ENCODE data around the gene INSYN1.
A peak's percentile ranks its signal among the peaks of the same experiment; 100 is the strongest.
"Not testable (repeated sequence)": the region's sequence is repeated elsewhere in the genome, so short reads cannot be mapped to it uniquely, and the experiment has no call there.

Gene INSYN1, protein sequence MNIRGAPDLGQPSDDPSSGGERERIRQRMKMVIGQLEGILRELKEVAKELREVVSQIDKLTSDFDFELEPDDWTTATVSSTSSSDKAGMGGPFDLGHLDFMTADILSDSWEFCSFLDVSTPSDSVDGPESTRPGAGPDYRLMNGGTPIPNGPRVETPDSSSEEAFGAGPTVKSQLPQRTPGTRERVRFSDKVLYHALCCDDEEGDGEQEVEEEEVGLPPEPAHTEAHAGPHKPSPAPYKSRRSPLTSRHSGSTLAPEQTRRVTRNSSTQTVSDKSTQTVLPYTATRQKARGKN

GRCh38 chr15:73753250-73754130 lies at the start of gene INSYN1:
Gene INSYN1, minus strand, starts transcription at chr15:73753351. Its CDS starts 2,221 bp downstream, at chr15:73751130.
- DNase-seq (ENCODE audit: low read depth in 3 of 3), result no peak

DNA sequence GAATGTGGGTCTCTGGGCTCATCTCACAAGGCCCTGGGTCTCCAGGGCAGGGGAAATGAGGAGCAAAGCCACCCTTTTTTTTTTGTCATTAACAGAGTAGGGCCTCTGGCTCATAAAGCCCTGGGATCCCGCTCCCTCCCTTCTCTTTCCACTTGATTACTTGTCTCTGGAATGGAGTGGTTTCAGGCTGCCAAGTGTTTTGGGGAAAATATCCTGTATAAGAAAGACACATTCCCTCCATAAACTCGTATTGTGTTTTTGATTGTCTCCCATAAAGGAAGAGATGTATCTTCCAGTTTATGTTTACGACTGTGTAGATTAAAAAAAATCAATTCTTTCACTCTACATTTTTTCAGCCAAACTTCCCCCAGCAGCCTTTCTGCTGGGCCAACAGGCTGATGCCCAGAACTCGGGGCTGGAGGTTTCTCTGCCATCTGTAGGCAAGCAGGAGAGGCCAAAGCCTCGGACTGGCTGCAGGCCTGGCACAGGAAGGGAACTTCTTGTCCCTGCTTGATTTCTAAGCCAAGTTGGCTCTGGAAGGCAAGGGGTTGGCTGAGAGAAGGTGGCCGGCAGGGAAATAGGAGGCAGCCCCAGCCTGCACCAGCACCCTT lies 49.4 kb upstream of the INSYN1 start:
- no peak for DNase-seq (ENCODE audit: low read depth in 3 of 3)

- no peak for DNase-seq (ENCODE audit: low read depth in 3 of 3)
Observed at GRCh38 chr15:73800662-73801345, 47.7 kb upstream of the INSYN1 start.

GRCh38 chr15:73799466-73799865 lies 46.3 kb upstream of the INSYN1 start:
- DNase-seq (ENCODE audit: low read depth in 3 of 3), result no peak

DNA sequence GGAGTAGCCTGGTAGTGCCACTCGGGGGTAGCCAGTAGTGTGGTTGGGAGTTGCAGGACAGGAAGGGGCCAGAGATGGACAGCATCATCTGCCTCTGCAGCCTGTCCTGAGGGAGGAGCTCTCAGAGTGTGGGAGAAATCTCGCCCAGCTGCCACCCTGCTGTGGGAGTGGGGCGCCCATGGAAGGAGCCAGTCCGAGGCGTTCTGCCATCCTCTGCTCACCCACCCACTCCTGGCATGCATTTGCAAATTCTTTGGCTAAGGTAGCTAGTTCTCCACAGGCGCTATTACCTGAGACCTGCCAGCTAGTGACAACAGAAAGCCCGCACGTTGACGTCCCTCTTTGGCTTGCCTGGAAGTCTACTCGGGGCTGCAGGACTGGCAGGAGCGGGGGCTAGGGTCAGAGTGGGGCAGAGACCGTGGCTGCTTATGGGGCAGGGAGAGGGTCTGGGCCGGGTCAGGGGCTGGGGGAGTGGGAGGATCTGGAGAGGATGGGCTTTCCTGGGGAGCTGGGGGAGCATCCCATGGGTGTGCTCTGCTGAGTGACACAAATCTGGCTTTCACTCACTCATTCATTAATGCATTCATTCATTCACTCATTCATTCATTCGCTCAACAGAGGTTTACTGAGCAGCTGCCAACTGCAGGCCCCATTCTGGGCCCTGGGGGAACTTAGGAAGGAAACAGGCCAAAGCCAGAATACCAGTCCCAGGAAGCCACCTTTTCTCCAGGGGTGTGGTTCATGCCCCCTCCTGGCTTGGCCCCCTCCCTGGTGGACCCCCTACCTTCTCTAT lies 44.4 kb upstream of the INSYN1 start:
- DNase-seq (ENCODE audit: low read depth in 3 of 3), result no peak

- no peak for DNase-seq (ENCODE audit: low read depth in 3 of 3)
Observed at GRCh38 chr15:73796331-73796831, 43.2 kb upstream of the INSYN1 start.

GRCh38 chr15:73794443-73795133 lies 41.4 kb upstream of the INSYN1 start:
- DNase-seq (ENCODE audit: low read depth in 3 of 3), result no peak

DNA sequence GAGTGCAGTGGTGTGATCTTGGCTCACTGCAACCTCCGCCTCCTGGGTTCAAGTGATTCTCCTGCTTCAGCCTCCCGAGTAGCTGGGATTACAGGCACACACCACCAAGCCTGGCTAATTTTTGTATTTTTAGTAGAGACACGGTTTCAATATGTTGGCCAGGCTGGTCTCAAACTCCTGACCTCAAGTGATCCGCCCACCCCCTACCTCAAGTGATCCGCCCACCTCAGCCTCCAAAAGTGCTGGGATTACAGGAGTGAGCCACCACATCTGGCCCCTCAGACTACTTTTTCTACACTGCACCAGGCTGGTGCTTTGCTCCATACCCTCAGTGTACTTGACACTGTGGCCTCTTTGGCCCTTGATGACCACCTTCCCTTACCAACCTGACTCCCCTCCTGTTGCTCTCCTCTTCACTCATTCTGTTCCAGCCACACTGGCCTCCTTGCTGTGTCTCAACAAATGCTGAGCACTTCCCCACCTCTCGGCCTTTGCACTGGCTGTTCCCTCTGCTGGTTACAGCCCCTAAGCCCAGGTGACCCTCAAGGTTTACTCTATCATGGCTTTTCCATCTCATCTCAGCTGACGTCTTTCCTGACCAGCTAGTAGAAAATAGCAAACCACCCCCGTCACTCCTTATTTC lies 39.9 kb upstream of the INSYN1 start:
- DNase-seq (ENCODE audit: low read depth in 3 of 3), result not testable (repeated sequence)

DNA sequence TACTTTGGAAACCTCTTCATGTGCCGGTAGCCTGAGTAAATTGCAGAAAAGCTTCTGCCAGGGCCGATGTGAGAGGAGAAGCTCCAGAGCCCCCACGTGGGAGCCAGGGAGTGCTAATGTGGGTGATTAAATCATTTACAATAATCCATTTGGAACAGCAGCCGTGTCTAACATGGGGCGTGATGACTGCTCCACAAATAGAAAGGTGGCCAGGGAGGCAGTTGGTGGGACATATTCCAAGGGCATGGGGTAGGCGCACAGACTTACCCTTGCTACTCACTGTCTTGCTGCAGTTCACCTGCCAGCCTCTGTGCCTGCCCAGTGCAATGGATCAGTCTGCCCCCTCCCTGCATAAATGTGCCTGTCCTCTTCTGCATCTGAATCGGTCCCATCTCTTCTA lies 39.3 kb upstream of the INSYN1 start:
- DNase-seq (ENCODE audit: low read depth in 3 of 3), result no peak

DNA sequence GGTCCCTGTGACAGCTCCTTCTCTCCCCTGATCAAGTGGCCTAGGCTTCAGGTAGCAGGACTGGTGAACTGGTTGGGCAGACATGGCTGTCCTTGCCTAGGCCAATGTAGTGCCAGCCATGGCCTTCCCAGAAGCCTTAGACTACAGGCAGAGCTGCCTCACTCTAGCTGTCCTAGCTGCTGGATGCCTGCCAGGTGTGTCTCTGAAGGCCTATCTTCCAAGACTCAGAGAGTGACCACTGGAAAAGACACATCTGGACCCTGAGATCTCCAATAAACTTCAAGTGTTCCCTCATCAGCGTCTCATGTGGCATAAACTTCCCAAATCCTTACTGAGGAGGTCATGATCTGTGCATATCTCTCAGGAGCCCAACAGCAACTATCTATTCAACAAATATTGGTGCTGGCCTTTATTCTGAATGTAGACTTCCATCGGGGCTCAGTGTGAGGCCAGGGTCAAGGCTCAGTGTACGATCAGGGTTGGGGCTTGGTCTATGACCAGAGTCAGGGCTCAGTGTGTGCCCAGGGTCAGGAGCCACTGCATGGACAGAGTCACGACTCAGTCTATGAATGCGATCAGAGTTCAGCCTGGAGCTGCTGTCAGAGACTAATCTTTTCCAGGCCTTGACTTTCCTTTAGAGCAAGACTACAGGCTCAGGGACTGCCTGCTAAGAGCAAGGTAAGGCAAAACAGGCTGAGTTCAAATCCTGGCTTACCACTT lies 36.5 kb upstream of the INSYN1 start:
- DNase-seq (ENCODE audit: low read depth in 3 of 3), result no peak

DNA sequence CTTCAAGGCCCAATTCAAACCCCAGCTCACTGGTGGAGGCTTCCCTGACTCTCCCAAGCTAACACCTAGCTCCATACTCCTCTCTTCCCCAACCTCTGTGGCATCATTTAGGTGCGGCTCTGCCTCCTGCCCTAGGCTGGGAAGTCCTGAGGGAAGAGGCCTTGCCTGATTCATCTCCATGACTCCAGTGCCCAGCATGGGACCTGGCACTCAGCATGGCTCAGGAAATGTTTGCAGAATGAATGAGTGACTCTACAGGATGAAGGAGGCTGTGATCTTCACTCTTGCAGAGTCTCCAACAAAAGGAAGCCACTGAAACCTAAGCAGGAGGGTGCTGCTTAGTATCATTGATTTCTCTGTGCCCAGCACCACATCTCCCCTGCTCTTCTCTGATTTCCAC lies 34.5 kb upstream of the INSYN1 start:
- DNase-seq (ENCODE audit: low read depth in 3 of 3), result no peak

- no peak for DNase-seq (ENCODE audit: low read depth in 3 of 3)
Observed at GRCh38 chr15:73786538-73786937, 33.4 kb upstream of the INSYN1 start.

DNA sequence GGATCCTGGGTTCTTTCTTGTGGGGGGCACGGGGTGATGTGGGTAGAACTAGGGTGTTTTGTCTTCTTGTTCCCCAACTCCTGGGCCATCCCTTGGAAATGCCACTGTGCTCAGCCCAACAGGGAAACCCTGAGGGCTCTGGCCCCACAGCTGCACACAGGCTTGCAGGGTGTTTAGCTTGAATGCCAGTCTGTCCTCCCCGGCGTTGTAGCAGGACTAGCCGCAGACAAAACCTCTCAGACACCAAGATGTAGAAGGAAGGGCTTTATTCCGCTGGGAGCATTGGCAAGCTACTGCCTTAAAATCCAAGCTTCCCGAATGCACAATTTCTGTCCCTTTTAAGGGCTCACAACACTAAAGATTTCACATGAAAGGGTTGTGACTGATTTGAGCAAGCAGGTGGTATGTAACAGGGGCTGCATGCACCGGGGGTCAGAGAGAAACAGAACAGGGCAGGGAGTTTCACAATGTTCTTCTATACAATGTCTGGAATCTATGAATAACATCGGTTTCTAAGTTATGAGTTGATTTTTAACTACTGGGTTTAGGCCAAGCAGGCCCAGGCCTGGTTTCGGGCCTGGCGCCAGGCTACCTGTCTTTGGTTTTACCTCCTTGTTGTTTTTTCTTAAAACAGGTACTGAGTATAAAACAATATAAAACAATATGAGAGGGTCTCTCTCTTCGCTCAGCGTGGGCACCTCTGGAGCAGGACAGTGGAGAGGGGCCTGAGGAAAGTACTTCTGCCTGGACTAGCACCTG lies 32.3 kb upstream of the INSYN1 start:
- DNase-seq (ENCODE audit: low read depth in 3 of 3), result not testable (repeated sequence)

- no peak for DNase-seq (ENCODE audit: low read depth in 3 of 3)
Observed at GRCh38 chr15:73784291-73784690, 31.1 kb upstream of the INSYN1 start.

DNA sequence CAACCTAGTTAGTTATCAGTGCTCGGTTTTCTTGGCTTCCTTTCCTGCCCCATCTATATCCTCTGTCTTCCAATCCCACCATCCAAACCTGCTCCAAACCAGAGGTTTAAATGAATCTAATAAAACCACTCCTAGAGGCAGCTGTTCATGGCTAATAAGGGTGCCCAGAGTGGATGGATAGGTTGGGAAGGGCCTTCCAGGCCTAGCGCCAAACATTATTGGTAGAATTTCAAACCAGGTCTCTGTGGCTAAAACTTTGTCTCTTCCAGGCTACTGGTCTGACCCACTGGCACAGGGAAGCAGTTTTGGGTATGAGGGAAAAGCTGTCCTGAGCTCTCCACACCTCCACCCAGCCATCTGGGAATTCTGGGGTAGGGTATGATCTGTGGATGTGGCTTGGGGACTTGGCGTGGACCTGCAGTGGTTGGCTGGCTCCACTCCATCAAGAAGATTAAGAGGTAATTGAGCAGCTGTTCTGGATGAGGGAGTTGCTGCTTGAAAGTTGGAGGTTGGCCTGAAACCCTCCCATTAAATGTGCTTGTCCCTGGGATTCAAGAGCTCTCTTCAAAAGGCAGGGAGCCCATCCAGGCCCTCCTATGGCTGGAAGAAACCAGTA lies 29.3 kb upstream of the INSYN1 start:
- DNase-seq (ENCODE audit: low read depth in 3 of 3), result no peak

DNA sequence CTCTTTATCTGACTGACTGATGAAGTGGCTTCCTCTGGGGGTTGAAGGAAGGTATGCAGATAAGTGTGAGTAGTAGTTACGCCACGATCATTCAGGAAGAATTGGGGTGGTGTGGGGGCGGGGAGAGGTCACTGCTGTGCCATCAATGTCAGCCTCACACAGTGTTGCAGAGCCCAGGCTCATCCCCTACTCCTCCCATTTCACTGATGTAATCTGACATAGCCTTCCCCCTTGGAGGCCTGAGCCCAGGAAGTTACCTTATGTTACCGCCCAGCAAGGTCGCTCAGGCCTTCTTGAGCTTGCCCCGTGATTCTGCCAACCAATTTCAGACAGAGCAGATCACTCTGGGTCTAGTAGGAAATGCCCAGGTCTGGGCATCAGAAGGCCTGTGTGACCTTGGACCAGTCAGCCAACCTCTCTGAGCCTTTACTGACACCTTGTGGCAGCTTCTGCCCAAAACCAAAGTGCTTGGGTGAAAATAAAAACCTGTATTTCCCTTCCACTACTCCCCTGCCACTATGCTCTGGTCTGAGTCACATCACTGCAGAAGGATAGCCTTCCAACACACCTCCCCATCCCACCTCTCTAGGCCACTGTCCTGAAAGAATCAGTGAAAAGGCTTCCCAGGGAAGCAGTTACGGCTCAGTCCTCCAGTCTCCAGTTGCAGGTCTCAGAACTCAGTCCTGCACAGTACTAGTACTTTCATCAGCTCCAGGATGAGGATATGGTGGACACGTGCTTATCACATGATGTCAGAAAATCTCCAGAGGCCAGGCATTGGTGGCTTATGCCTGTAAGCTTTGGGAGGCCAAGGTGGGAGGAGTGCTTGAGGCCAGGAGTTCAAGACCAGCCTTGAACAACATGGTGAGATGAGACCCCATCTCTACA lies 28.1 kb upstream of the INSYN1 start:
- peak in 1 of 3 donors; percentile 2 for DNase-seq (ENCODE audit: low read depth in 3 of 3)

- no peak for DNase-seq (ENCODE audit: low read depth in 3 of 3)
Observed at GRCh38 chr15:73779974-73780373, 26.8 kb upstream of the INSYN1 start.
